Measurements from ENCODE around the gene CMYA5. TPM values are rescaled to one million over a fixed set of nuclear protein-coding genes. Genes with fewer than 3 reads are reported as not detected.

The CMYA5 gene
- total and polyA plus RNA-seq, 4 donors, result 1.3 to 2.9 (median 2.0) TPM

DNA sequence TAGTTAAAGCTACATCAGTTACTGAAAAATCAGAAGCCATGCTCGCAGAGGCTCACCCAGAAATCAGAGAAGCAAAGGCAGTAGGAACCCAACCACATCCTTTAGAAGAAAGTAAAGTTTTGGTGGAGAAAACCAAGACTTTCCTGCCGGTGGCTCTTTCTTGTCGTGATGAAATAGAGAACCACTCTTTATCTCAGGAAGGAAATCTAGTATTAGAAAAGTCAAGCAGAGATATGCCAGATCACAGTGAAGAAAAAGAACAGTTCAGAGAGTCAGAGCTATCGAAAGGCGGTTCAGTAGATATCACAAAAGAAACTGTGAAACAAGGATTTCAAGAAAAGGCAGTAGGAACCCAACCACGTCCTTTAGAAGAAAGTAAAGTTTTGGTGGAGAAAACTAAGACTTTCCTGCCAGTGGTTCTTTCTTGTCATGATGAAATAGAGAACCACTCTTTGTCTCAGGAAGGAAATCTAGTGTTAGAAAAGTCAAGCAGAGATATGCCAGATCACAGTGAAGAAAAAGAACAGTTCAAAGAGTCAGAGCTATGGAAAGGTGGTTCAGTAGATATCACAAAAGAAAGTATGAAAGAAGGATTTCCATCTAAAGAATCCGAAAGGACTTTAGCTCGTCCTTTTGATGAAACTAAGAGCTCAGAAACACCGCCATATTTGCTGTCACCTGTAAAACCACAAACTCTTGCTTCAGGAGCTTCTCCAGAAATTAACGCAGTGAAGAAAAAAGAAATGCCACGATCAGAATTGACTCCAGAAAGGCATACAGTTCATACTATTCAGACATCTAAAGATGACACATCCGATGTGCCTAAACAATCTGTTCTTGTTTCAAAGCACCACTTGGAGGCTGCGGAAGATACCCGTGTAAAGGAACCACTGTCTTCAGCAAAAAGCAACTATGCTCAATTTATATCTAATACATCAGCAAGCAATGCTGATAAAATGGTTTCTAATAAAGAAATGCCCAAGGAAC, 47.2 kb downstream of the CMYA5 start:
- Histone ChIP-seq H3K9ac (ENCODE audit: low read depth in 1 of 2, low read length in 2 of 2) (no peak overlapping the region), H3K4me1 (ENCODE audit: control insufficient read depth in 4 of 4, insufficient read depth in 4 of 4, low read length in 3 of 4) (no peaks in the 10 kb centered on the region), H3K27me3 (ENCODE audit: control insufficient read depth in 4 of 4, insufficient read depth in 4 of 4, low read length in 3 of 4) (no peaks in the 10 kb centered on the region), H3K4me3 (ENCODE audit: low read depth in 1 of 3, low read length in 3 of 3) (no peak overlapping the region), H3K9me3 (ENCODE audit: control insufficient read depth in 4 of 4, low read length in 3 of 4) (no peaks in the 10 kb centered on the region), H3K27ac (ENCODE audit: low read depth in 1 of 2, low read length in 2 of 2) (no peak overlapping the region), H3K36me3 (ENCODE audit: control insufficient read depth in 4 of 4, insufficient read depth in 3 of 4, low read depth in 1 of 4, low read length in 3 of 4) (no peaks in the 10 kb centered on the region)
- TF ChIP-seq, protein P1, sequence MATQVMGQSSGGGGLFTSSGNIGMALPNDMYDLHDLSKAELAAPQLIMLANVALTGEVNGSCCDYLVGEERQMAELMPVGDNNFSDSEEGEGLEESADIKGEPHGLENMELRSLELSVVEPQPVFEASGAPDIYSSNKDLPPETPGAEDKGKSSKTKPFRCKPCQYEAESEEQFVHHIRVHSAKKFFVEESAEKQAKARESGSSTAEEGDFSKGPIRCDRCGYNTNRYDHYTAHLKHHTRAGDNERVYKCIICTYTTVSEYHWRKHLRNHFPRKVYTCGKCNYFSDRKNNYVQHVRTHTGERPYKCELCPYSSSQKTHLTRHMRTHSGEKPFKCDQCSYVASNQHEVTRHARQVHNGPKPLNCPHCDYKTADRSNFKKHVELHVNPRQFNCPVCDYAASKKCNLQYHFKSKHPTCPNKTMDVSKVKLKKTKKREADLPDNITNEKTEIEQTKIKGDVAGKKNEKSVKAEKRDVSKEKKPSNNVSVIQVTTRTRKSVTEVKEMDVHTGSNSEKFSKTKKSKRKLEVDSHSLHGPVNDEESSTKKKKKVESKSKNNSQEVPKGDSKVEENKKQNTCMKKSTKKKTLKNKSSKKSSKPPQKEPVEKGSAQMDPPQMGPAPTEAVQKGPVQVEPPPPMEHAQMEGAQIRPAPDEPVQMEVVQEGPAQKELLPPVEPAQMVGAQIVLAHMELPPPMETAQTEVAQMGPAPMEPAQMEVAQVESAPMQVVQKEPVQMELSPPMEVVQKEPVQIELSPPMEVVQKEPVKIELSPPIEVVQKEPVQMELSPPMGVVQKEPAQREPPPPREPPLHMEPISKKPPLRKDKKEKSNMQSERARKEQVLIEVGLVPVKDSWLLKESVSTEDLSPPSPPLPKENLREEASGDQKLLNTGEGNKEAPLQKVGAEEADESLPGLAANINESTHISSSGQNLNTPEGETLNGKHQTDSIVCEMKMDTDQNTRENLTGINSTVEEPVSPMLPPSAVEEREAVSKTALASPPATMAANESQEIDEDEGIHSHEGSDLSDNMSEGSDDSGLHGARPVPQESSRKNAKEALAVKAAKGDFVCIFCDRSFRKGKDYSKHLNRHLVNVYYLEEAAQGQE (IDR thresholded peaks at IDR 0.05), result no peak
- no peak for TF ChIP-seq YY1 (IDR thresholded peaks at IDR 0.05)
- DNase-seq (ENCODE audit: low spot score), result no peak
- WGBS, result 83% methylated on average over 14 of the region's 14 CpGs

DNA sequence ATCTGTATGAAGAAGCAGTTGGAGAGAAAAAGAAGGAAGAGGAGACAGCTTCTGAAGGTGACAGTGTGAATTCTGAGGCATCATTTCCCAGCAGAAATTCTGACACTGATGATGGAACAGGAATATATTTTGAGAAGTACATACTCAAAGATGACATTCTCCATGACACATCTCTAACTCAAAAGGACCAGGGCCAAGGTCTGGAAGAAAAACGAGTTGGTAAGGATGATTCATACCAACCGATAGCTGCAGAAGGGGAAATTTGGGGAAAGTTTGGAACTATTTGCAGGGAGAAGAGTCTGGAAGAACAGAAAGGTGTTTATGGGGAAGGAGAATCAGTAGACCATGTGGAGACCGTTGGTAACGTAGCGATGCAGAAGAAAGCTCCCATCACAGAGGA, 48.7 kb downstream of the CMYA5 start:
- Histone ChIP-seq H3K4me3 (ENCODE audit: low read depth in 1 of 3, low read length in 3 of 3) (no peak overlapping the region), H3K9ac (ENCODE audit: low read depth in 1 of 2, low read length in 2 of 2) (no peak overlapping the region), H3K36me3 (ENCODE audit: control insufficient read depth in 4 of 4, insufficient read depth in 3 of 4, low read depth in 1 of 4, low read length in 3 of 4) (no peaks in the 10 kb centered on the region), H3K27me3 (ENCODE audit: control insufficient read depth in 4 of 4, insufficient read depth in 4 of 4, low read length in 3 of 4) (no peaks in the 10 kb centered on the region), H3K9me3 (ENCODE audit: control insufficient read depth in 4 of 4, low read length in 3 of 4) (no peaks in the 10 kb centered on the region), H3K27ac (ENCODE audit: low read depth in 1 of 2, low read length in 2 of 2) (no peak overlapping the region), H3K4me1 (ENCODE audit: control insufficient read depth in 4 of 4, insufficient read depth in 4 of 4, low read length in 3 of 4) (peaks cover 0 to 1% (median 0%) of the 10 kb centered on the region in 4 donors)
- TF ChIP-seq RAD21 (IDR thresholded peaks at IDR 0.05) (no peak), TAF1 (conservative IDR thresholded peaks at IDR 0.05) (no peak), YY1 (IDR thresholded peaks at IDR 0.05) (no peak), FOXA2 (IDR thresholded peaks at IDR 0.05) (no peak), RXRA (IDR thresholded peaks at IDR 0.05) (no peak)
- TF ChIP-seq, protein P2, sequence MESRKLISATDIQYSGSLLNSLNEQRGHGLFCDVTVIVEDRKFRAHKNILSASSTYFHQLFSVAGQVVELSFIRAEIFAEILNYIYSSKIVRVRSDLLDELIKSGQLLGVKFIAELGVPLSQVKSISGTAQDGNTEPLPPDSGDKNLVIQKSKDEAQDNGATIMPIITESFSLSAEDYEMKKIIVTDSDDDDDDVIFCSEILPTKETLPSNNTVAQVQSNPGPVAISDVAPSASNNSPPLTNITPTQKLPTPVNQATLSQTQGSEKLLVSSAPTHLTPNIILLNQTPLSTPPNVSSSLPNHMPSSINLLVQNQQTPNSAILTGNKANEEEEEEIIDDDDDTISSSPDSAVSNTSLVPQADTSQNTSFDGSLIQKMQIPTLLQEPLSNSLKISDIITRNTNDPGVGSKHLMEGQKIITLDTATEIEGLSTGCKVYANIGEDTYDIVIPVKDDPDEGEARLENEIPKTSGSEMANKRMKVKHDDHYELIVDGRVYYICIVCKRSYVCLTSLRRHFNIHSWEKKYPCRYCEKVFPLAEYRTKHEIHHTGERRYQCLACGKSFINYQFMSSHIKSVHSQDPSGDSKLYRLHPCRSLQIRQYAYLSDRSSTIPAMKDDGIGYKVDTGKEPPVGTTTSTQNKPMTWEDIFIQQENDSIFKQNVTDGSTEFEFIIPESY (IDR thresholded peaks at IDR 0.05), result no peak
- TF ChIP-seq, protein P3, sequence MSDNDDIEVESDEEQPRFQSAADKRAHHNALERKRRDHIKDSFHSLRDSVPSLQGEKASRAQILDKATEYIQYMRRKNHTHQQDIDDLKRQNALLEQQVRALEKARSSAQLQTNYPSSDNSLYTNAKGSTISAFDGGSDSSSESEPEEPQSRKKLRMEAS (IDR thresholded peaks at IDR 0.05), result no peak
- TF ChIP-seq, protein P1 (IDR thresholded peaks at IDR 0.05), result no peak
- TF ChIP-seq, protein P4, sequence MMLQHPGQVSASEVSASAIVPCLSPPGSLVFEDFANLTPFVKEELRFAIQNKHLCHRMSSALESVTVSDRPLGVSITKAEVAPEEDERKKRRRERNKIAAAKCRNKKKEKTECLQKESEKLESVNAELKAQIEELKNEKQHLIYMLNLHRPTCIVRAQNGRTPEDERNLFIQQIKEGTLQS (IDR thresholded peaks at IDR 0.05), result no peak
- WGBS, result 92% methylated on average over 5 of the region's 5 CpGs
- DNase-seq (ENCODE audit: low spot score), result no peak
